AG04450 (cell line): Measurements from ENCODE around the gene TPM3. TPM values are rescaled to one million over a fixed set of nuclear protein-coding genes. Genes with fewer than 3 reads are reported as not detected.
A peak's percentile ranks its signal among the peaks of the same experiment; 100 is the strongest.
"Not testable (repeated sequence)": the region's sequence is repeated elsewhere in the genome, so short reads cannot be mapped to it uniquely, and the experiment has no call there.

ENCODE experiments used
- CTCF ChIA-PET: fragments of 300-600, 350-600 bp; formaldehyde crosslinking; extraction: SDS; loops from one replicate; lab custom pipeline; 2022; ENCODE audit warnings: antibody characterized with exemption, inconsistent platforms; lab: Charles Lee
- POLR2A ChIA-PET: fragments of 350-600 bp; formaldehyde crosslinking; extraction: SDS; loops from one replicate; lab custom pipeline; 2021; ENCODE audit warnings: antibody characterized with exemption, inconsistent platforms; lab: Yijun Ruan, JAX
- DNase-seq: peaks from one replicate; pipeline ENCODE4 v3.0.0-alpha.2; 2011; ENCODE audit warnings: low read depth, low spot score
- H3K27ac ChIP-seq: one replicate; pipeline ENCODE4 v1.5.1; 2012; ENCODE audit warnings: low read depth, low read length, control low read depth
- H3K27me3 ChIP-seq: one replicate; pipeline ENCODE4 v1.6.0; 2012; ENCODE audit warnings: low read length; ENCODE audit not compliant: control insufficient read depth, insufficient read depth
- H3K4me3 ChIP-seq: 2 replicates; pipeline ENCODE4 v1.5.1; 2011; ENCODE audit warnings: mild to moderate bottlenecking, low read depth, low read length, control low read depth
- H3K9me3 ChIP-seq: 2 replicates; pipeline ENCODE4 v1.5.1; 2012; ENCODE audit warnings: low read length; ENCODE audit not compliant: control insufficient read depth, insufficient read depth
- polyA plus RNA-seq: library from polyadenylated mRNA; depleted of rRNA; stranded (reverse); fragments of >200 nt; gene quantifications from 2 replicates; pipeline ENCODE4 v1.2.3, GENCODE V29; 2011
- TF ChIP-seq, protein P1 (sequence below): IDR thresholded peaks from 2 replicates; pipeline ENCODE4 v1.5.1; 2011; ENCODE audit warnings: low read depth, low read length, control low read depth, inconsistent platforms

The TPM3 gene
- polyA plus RNA-seq, 1 experiment: 565 TPM

DNA sequence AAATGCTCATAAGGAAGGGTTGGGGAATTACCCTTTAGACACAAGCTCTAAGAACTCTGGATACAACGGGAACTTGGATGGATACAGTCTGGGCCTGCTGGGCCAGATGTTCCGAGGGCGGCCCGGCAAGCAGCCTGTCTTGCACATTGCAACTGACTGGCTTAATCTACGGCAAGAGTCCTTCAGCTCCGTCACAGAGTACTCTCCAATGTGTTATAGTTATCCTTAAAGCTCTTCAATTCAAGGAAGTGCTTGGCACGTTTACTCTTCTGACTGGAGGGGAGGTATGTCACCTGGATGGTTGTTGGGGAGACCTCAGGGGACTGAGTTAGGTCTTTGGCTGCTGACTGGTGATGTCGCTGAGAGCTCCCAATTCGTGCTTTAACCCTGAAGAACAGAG, 15.4 kb upstream of the TPM3 start:
- DNase-seq: no peak
- no peak overlapping the region for H3K27ac ChIP-seq
- no peaks in the 10 kb centered on the region for H3K27me3 ChIP-seq
- no peak overlapping the region for H3K4me3 ChIP-seq
- ChIA-PET CTCF (interaction anchor here (1.2 kb wide), 1 partner anchor 8 kb away, joined by 6 read pairs; no protein-coding TSS in a partner anchor), POLR2A (interaction anchor here (0.6 to 1.9 kb wide), 2 partner anchors 13 to 31 kb away, joined by 4 to 8 read pairs; partner anchors contain the start of gene UBAP2L)
- TF ChIP-seq, protein P1, sequence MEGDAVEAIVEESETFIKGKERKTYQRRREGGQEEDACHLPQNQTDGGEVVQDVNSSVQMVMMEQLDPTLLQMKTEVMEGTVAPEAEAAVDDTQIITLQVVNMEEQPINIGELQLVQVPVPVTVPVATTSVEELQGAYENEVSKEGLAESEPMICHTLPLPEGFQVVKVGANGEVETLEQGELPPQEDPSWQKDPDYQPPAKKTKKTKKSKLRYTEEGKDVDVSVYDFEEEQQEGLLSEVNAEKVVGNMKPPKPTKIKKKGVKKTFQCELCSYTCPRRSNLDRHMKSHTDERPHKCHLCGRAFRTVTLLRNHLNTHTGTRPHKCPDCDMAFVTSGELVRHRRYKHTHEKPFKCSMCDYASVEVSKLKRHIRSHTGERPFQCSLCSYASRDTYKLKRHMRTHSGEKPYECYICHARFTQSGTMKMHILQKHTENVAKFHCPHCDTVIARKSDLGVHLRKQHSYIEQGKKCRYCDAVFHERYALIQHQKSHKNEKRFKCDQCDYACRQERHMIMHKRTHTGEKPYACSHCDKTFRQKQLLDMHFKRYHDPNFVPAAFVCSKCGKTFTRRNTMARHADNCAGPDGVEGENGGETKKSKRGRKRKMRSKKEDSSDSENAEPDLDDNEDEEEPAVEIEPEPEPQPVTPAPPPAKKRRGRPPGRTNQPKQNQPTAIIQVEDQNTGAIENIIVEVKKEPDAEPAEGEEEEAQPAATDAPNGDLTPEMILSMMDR: no peak
- H3K9me3 ChIP-seq: no peaks in the 10 kb centered on the region

DNA sequence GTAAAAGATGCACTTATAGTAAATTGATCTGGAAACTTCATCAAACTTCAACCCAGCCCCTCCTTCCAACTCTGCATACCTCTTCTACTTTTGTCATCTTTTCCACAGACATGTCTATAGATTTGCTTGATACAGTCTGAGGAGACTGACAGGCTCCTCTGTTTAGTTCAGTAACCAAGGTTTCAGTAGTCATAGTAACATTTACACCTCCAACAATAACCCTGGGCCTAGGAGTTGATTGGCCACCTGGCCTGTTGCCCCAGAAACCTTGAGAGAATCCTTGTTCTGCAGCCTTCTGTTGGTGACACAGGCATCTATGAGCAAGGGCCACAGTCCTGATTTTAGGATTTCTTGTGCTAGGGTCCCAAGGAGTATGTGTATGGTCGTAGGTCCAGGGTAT, 14.3 kb upstream of the TPM3 start, which contains the start of gene CFAP141:
CFAP141 (minus strand) TSS at position 138 of the 400 bp plus-strand sequence; CDS start at position 112, 26 bp downstream.
- TF ChIP-seq, protein P1: no peak
- DNase-seq: no peak
- Histone ChIP-seq H3K27me3 (no peaks in the 10 kb centered on the region), H3K27ac (no peak within 1 kb of the TSS), H3K4me3 (no peak within 1 kb of the TSS), H3K9me3 (no peaks in the 10 kb centered on the region)
- ChIA-PET POLR2A (interaction anchor here (1.9 kb wide), 1 partner anchor 14 kb away, joined by 8 read pairs; the partner anchor contains the start of gene UBAP2L), CTCF (no interaction called here)

DNA sequence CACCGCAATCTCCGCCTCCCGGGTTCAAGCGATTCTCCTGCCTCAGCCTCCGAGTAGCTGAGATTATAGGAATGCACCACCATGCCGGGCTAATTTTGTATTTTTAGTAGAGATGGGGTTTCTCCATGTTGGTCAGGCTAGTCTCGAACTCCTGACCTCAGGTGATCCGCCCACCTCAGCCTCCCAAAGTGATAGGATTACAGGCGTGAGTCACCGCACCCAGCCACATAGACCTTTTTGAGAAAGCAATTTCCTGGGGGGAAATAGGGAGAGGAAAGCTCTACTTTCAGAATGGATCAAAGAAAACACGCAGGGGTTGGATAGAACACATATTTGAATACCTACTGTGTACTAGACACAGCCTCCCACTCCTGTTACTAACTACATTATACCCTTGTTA, 13.9 kb upstream of the TPM3 start:
- H3K27ac ChIP-seq, H3K4me3 ChIP-seq, H3K9me3 ChIP-seq, DNase-seq, H3K27me3 ChIP-seq, CTCF ChIA-PET, POLR2A ChIA-PET: not testable (repeated sequence)

DNA sequence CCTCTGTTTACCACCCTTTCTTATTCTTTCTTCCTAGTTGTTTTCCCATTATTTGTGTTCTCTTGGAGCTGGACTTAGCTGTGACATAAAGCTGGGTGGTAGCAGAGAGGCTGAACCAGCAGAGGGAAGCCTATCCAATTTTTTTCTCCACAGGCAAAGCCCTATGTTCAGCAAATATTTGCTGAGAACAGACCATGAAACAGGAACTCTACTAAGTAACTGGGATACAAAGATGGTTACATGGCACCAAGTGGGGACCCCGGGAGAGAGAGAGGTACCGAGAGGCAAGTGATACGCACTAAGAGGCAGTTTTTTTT, 7.6 kb upstream of the TPM3 start:
- no peaks in the 10 kb centered on the region for H3K27me3 ChIP-seq
- ChIA-PET CTCF (interaction anchor here (0.6 to 3.3 kb wide), 26 partner anchors 8 to 745 kb away, joined by 3 to 25 read pairs (median 4); partner anchors contain the start of genes HAX1 and RAB13), POLR2A (no interaction called here)
- no peak overlapping the region for H3K4me3 ChIP-seq
- DNase-seq: no peak
- TF ChIP-seq, protein P1: peak; percentile 25; the same call in 1 of the 2 replicates
- H3K9me3 ChIP-seq: no peaks in the 10 kb centered on the region
- no peak overlapping the region for H3K27ac ChIP-seq

DNA sequence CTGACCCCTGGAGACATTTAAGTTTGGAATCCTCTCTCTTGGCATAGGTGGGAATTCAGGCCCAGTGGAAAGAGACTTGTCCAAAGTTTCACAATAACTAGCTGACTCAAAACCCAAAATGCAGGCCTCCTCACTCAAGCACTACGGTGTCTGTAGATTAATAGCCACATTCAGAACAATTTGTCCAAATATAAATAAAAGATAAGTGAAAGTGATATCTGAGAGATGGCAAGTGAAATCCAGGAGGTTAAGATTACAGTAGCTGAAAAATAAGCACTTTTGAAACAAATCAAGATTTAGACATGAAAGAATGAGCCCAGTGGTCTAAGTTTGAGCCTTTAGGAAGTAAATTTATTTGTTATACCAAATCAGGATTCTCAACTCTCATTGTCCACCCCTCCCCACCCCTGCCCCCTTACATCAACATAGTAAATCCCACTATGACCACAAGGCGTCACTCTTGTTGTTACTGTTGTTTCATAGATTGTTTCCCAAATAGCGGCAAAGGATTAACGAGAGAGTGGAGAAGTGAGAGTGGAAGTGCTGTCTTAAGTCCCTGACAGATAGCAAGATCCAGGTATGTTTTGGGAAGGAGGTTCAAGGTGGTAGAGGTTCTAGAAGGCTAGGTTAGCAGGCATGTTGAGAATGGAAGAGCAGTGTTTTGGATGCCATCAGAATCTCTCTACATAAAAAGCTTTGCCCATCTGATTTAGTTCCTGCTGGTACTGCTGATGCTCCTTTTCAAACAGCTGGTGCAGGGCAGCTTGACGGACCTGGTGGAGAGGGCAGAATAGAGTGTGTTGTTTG, 7.1 kb upstream of the TPM3 start:
- TF ChIP-seq, protein P1: peak; percentile 65
- POLR2A ChIA-PET: interaction anchor here (0.6 kb wide), 1 partner anchor 21 kb away, joined by 3 read pairs; the partner anchor contains the start of gene UBAP2L
- Histone ChIP-seq H3K9me3 (no peaks in the 10 kb centered on the region), H3K4me3 (no peak overlapping the region; the same call in 1 of the 2 replicates), H3K27me3 (peaks cover 5% of the 10 kb centered on the region), H3K27ac (no peak overlapping the region)
- no peak for DNase-seq
- CTCF ChIA-PET: interaction anchor here (0.6 to 3.3 kb wide), 27 partner anchors 9 to 745 kb away, joined by 3 to 25 read pairs (median 4); partner anchors contain the start of genes HAX1 and RAB13
